Mammary epithelial cell (primary cell): ENCODE results near the gene ANKRD28.

Source experiments
- EZH2 ChIP-seq: IDR thresholded peaks from 2 replicates; pipeline ENCODE4 v1.6.1; 2012; ENCODE audit warnings: low read length, inconsistent platforms, borderline replicate concordance
- TF ChIP-seq, protein P1 (sequence below), 2 donors: IDR thresholded peaks in 1 of 2; conservative IDR thresholded peaks in 1 of 2; 2 replicates each; pipeline ENCODE4 v1.5.1; 2011 to 2012; ENCODE audit warnings: inconsistent platforms in 2 of 2, low read length in 2 of 2, mild to moderate bottlenecking in 2 of 2, control low read depth in 1 of 2, low read depth in 1 of 2; ENCODE audit not compliant: insufficient read depth in 1 of 2; ENCODE audit errors: extremely low read depth in 1 of 2

DNA sequence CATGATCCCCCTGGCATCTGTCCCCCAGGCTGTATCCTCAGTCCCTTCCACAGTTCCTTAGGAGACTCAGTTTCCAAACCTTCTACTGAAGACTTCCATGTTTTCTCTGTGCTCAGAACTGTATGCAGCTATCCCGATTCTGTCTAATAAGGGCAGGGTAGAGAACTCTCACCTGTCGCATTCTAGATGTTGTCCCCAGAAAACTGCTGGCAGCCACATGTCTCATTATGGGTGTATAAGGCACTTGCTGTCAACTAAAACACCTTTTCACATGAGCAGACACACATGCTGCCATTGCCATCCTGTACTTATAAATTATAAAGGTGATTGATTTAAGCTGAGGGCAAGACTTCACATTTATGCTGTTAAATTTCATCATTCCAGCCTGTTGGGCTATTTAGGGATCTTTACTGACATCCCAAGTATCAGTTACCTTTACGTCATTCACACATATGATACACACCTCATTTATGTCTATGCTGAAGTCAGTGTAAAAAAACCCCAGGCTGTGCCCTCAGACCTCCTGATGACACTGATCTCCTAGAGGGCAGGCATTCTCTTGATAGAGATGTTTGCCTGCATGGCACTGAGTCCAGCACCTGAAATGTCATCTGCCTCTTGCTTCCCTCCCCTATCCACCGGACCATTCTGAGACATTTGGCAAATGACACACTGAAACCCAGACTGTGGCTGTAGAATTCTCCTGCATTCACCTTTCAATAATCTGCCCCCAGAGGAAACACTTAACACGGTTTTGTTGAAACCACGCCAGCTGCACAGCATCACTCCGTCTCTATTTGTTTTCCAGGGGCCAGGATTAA is 160.4 kb downstream of the ANKRD28 start:
- TF ChIP-seq, protein P1, sequence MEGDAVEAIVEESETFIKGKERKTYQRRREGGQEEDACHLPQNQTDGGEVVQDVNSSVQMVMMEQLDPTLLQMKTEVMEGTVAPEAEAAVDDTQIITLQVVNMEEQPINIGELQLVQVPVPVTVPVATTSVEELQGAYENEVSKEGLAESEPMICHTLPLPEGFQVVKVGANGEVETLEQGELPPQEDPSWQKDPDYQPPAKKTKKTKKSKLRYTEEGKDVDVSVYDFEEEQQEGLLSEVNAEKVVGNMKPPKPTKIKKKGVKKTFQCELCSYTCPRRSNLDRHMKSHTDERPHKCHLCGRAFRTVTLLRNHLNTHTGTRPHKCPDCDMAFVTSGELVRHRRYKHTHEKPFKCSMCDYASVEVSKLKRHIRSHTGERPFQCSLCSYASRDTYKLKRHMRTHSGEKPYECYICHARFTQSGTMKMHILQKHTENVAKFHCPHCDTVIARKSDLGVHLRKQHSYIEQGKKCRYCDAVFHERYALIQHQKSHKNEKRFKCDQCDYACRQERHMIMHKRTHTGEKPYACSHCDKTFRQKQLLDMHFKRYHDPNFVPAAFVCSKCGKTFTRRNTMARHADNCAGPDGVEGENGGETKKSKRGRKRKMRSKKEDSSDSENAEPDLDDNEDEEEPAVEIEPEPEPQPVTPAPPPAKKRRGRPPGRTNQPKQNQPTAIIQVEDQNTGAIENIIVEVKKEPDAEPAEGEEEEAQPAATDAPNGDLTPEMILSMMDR (conservative IDR thresholded peaks at IDR 0.05 in 1 of 2, IDR thresholded peaks at IDR 0.05 in 1 of 2; ENCODE audit: extremely low read depth in 1 of 2, insufficient read depth in 1 of 2, low read depth in 1 of 2, low read length in 2 of 2), result no peak
- no peak for TF ChIP-seq EZH2
